IMR-90 (cell line): ENCODE data around the gene NFIX. TPM values are rescaled to one million over a fixed set of nuclear protein-coding genes. Genes with fewer than 3 reads are reported as not detected.

Experiments used
- ATAC-seq: fragments of 200-7000 bp; cut with Tn5 transposase; 2 replicates; pipeline ENCODE4 v1.9.1; 2020; ENCODE audit warnings: low read depth, mild to moderate bottlenecking, moderate library complexity
- BruUV-seq: library from RNA; stranded (reverse); fragments of 400-500 nt; replicated peaks from 2 replicates; lab custom pipeline; 2021; lab: Mats Ljungman, UMichigan
- CTCF ChIA-PET: fragments of 300-600 bp; formaldehyde crosslinking; extraction: SDS; loops from one replicate; lab custom pipeline; 2021; ENCODE audit warnings: antibody characterized with exemption; lab: Yijun Ruan, JAX
- POLR2A ChIA-PET: fragments of 300-600 bp; sonication (Branson Sonifier 250); formaldehyde crosslinking; loops from one replicate; lab custom pipeline; 2022; ENCODE audit warnings: antibody characterized with exemption; ENCODE audit not compliant: unreplicated experiment; lab: Charles Lee
- DNase-seq: peaks from one replicate; pipeline ENCODE4 v3.0.0; 2013
- H2AFZ ChIP-seq: replicated peaks from 2 replicates; pipeline ENCODE3; 2013; ENCODE audit warnings: low read length, mild to moderate bottlenecking; ENCODE audit not compliant: poor library complexity
- H2AK5ac ChIP-seq: 2 replicates; pipeline ENCODE4 v1.6.1; 2013; ENCODE audit warnings: low read depth, low read length, inconsistent platforms
- H2AK9ac ChIP-seq: replicated peaks from 2 replicates; pipeline ENCODE3; 2013; ENCODE audit warnings: mild to moderate bottlenecking, low read depth, low read length, moderate library complexity; ENCODE audit not compliant: poor library complexity
- H2BK120ac ChIP-seq: 2 replicates; pipeline ENCODE4 v1.6.1; 2013; ENCODE audit warnings: low read depth, low read length, inconsistent platforms
- H2BK15ac ChIP-seq: 3 replicates; pipeline ENCODE4 v1.6.1; 2013; ENCODE audit warnings: low read depth, low read length, inconsistent platforms
- H2BK20ac ChIP-seq: 2 replicates; pipeline ENCODE4 v1.6.1; 2013; ENCODE audit warnings: low read depth, mild to moderate bottlenecking, inconsistent platforms, low read length, moderate library complexity
- H2BK5ac ChIP-seq: 2 replicates; pipeline ENCODE4 v1.6.1; 2013; ENCODE audit warnings: mild to moderate bottlenecking, low read depth, low read length, inconsistent platforms; ENCODE audit not compliant: poor library complexity, severe bottlenecking
- H3K14ac ChIP-seq: replicated peaks from 2 replicates; pipeline ENCODE4 v1.6.1; 2013; ENCODE audit warnings: low read depth, low read length, inconsistent platforms
- H3K18ac ChIP-seq: 2 replicates; pipeline ENCODE4 v1.6.1; 2013; ENCODE audit warnings: low read depth, low read length, control low read depth
- H3K23ac ChIP-seq: 2 replicates; pipeline ENCODE4 v1.6.1; 2013; ENCODE audit warnings: low read depth, low read length, inconsistent platforms
- H3K27ac ChIP-seq: 2 replicates; pipeline ENCODE4 v1.5.1; 2013; ENCODE audit warnings: mild to moderate bottlenecking, control low read depth, low read length; ENCODE audit not compliant: insufficient read depth
- H3K27me3 ChIP-seq: 2 replicates; pipeline ENCODE4 v1.6.1; 2013; ENCODE audit warnings: low read length; ENCODE audit not compliant: control insufficient read depth, insufficient read depth
- H3K36me3 ChIP-seq: 2 replicates; pipeline ENCODE4 v1.6.1; 2013; ENCODE audit warnings: low read length, mixed read lengths; ENCODE audit not compliant: control insufficient read depth, insufficient read depth
- H3K4ac ChIP-seq: 2 replicates; pipeline ENCODE4 v1.6.1; 2013; ENCODE audit warnings: low read depth, low read length, inconsistent platforms
- H3K4me1 ChIP-seq: 2 replicates; pipeline ENCODE4 v1.6.1; 2013; ENCODE audit warnings: low read length, mixed read lengths; ENCODE audit not compliant: control insufficient read depth, insufficient read depth
- H3K4me2 ChIP-seq: 2 replicates; pipeline ENCODE4 v1.6.1; 2013; ENCODE audit warnings: low read depth, mild to moderate bottlenecking, control low read depth, low read length, moderate library complexity
- H3K4me3 ChIP-seq: 2 replicates; pipeline ENCODE4 v1.5.1; 2013; ENCODE audit warnings: low read depth, mild to moderate bottlenecking, control low read depth, low read length, moderate library complexity; ENCODE audit not compliant: insufficient read depth
- H3K56ac ChIP-seq: 2 replicates; pipeline ENCODE4 v1.6.1; 2013; ENCODE audit warnings: low read length, inconsistent platforms; ENCODE audit not compliant: insufficient read depth; ENCODE audit errors: extremely low read depth
- H3K79me1 ChIP-seq, 2 experiments: 2 replicates each; pipeline ENCODE4 v1.6.1; 2013; ENCODE audit warnings: low read length in 2 of 2, inconsistent platforms in 1 of 2, low read depth in 1 of 2
- H3K9ac ChIP-seq: 2 replicates; pipeline ENCODE4 v1.6.1; 2013; ENCODE audit warnings: low read depth, low read length, control low read depth
- H3K9me1 ChIP-seq: 2 replicates; pipeline ENCODE4 v1.6.1; 2013; ENCODE audit warnings: low read length, inconsistent platforms; ENCODE audit not compliant: insufficient read depth
- H3K9me3 ChIP-seq: 2 replicates; pipeline ENCODE4 v1.6.1; 2013; ENCODE audit warnings: low read length; ENCODE audit not compliant: control insufficient read depth, insufficient read depth
- H4K20me1 ChIP-seq: 2 replicates; pipeline ENCODE4 v1.6.1; 2013; ENCODE audit warnings: low read length, inconsistent platforms; ENCODE audit not compliant: insufficient read depth
- H4K5ac ChIP-seq: 2 replicates; pipeline ENCODE4 v1.6.1; 2013; ENCODE audit warnings: mild to moderate bottlenecking, low read depth, low read length, control low read depth
- H4K8ac ChIP-seq, 2 experiments: 2 replicates each; pipeline ENCODE4 v1.6.1; 2013; ENCODE audit warnings: low read depth in 2 of 2, low read length in 2 of 2, control low read depth in 1 of 2, inconsistent platforms in 1 of 2
- H4K91ac ChIP-seq: 2 replicates; pipeline ENCODE4 v1.6.1; 2013; ENCODE audit warnings: low read depth, low read length, inconsistent platforms; ENCODE audit not compliant: insufficient read depth
- BHLHE40 ChIP-seq: fragments of 150-350 bp; IDR thresholded peaks from 2 replicates; pipeline ENCODE4 v1.6.1; 2016; ENCODE audit warnings: mild to moderate bottlenecking, low read depth, low read length
- CEBPB ChIP-seq: IDR thresholded peaks from 2 replicates; pipeline ENCODE4 v1.6.1; 2012; ENCODE audit warnings: low read depth, low read length, improper control_type of control experiment
- CTCF ChIP-seq: conservative IDR thresholded peaks from 2 replicates; pipeline ENCODE4 v1.5.1; 2012; ENCODE audit warnings: mild to moderate bottlenecking, low read depth, low read length, improper control_type of control experiment
- FOS ChIP-seq: fragments of 150-350 bp; IDR thresholded peaks from 2 replicates; pipeline ENCODE4 v1.6.1; 2016; ENCODE audit warnings: low read depth, low read length
- MAFK ChIP-seq: IDR thresholded peaks from 2 replicates; pipeline ENCODE4 v1.6.1; 2012; ENCODE audit warnings: low read depth, low read length, improper control_type of control experiment
- MAZ ChIP-seq: IDR thresholded peaks from 2 replicates; pipeline ENCODE4 v1.6.1; 2012; ENCODE audit warnings: low read depth, mild to moderate bottlenecking, low read length, improper control_type of control experiment, moderate library complexity, borderline replicate concordance
- POLR2A ChIP-seq: IDR thresholded peaks from 2 replicates; pipeline ENCODE4 v1.6.1; 2012; ENCODE audit warnings: mild to moderate bottlenecking, low read depth, low read length
- SMC3 ChIP-seq: fragments of 150-350 bp; IDR thresholded peaks from 2 replicates; pipeline ENCODE4 v1.6.1; 2016; ENCODE audit warnings: low read depth, mild to moderate bottlenecking, antibody characterized with exemption, low read length, moderate library complexity
- USF2 ChIP-seq: fragments of 150-350 bp; IDR thresholded peaks from 2 replicates; pipeline ENCODE4 v1.6.1; 2017; ENCODE audit warnings: mild to moderate bottlenecking, antibody characterized with exemption, low read length, low read depth
- WGBS, 2 experiments: methylation state at CpG; one replicate each; pipeline versions ENCODE4 v1.1.5 to v1.1.7; 2013; ENCODE audit warnings: missing lambda C conversion rate in 2 of 2; ENCODE audit not compliant: insufficient read length in 1 of 2; ENCODE audit errors: extremely low coverage in 2 of 2; 5-methylcytosine and 5-hydroxymethylcytosine counted together
- dilution Hi-C: fragments of 300-500 bp; cut with HindIII; formaldehyde crosslinking; loops from one replicate; pipeline ENCODE4 v1.14.3; 2018; ENCODE audit warnings: low sequenced_read_pairs; ENCODE audit not compliant: unreplicated experiment
- in situ Hi-C: fragments of 300-500 bp; cut with MboI; formaldehyde crosslinking; loops from 3 replicates; pipeline ENCODE4 v1.14.3; 2019; ENCODE audit warnings: low sequenced_read_pairs, inconsistent platforms, mixed read lengths
- intact Hi-C: fragments of 100-400 bp; cut with micrococcal nuclease; formaldehyde crosslinking; loops from 2 replicates; pipeline ENCODE4 v1.10.0; 2022
- polyA plus RNA-seq, 3 experiments: library from polyadenylated mRNA; depleted of rRNA; stranded (reverse); fragments of >200 nt; gene quantifications; 2 replicates each; pipeline ENCODE4 v1.2.3, GENCODE V29; 2012; ENCODE audit warnings: low replicate concordance in 1 of 3
- total RNA-seq: library from RNA; depleted of rRNA; stranded (reverse); fragments of >200 nt; gene quantifications from 2 replicates; pipeline ENCODE4 v1.2.3, GENCODE V29; 2012

The NFIX gene
- total and polyA plus RNA-seq, 2 of the 4 experiments (the other 2 are of a cell fraction), result 10.2 to 47.7 TPM

- H4K5ac ChIP-seq, result peak overlapping the region; percentile 15; the same call in 1 of the 2 replicates
- intact Hi-C loops (no loop called here), dilution Hi-C loops (no loop called here), in situ Hi-C loops (no loop called here)
- H3K18ac ChIP-seq, result no peak overlapping the region
- peak overlapping the region; percentile 95 for H3K14ac ChIP-seq
- H3K4me2 ChIP-seq, result peak overlapping the region; percentile 79
- peak overlapping the region; percentile 42 for H2BK5ac ChIP-seq
- BruUV-seq, result no TSS peak
- no peak for ATAC-seq
- peaks cover 23% of the 10 kb centered on the region; the same call in 1 of the 2 replicates for H3K36me3 ChIP-seq
- peak overlapping the region; percentile 8 for H3K4me3 ChIP-seq
- H4K20me1 ChIP-seq, result peaks cover 6% of the 10 kb centered on the region; the same call in 1 of the 2 replicates
- H3K9me1 ChIP-seq, result peaks cover 12% of the 10 kb centered on the region; the same call in 1 of the 2 replicates
- peak overlapping the region; percentile 71 for H4K91ac ChIP-seq
- H3K9me3 ChIP-seq, result no peaks in the 10 kb centered on the region
- H2AFZ ChIP-seq, result no peak overlapping the region
- H3K27me3 ChIP-seq, result no peaks in the 10 kb centered on the region
- POLR2A ChIA-PET, result no interaction called here
- no peak overlapping the region for H2AK5ac ChIP-seq
- peak overlapping the region; percentile 72 for H3K4ac ChIP-seq
- peaks cover 31% of the 10 kb centered on the region for H3K4me1 ChIP-seq
- H3K79me1 ChIP-seq, result peaks cover 52 to 85% of the 10 kb centered on the region in 2 experiments
- H3K56ac ChIP-seq, result no peak overlapping the region; the same call in 1 of the 2 replicates
- peak overlapping the region; percentile 95 for H3K23ac ChIP-seq
- WGBS, 2 experiments, result 80% methylated on average over 1 of the region's 7 CpGs; no CpG with 5 or more reads in 1 of the 2 experiments
- H2AK9ac ChIP-seq, result peak overlapping the region; percentile 35
- no peak overlapping the region for H2BK15ac ChIP-seq
- no peak overlapping the region for H2BK20ac ChIP-seq
- CTCF ChIA-PET, result no interaction called here
- no peak for TF ChIP-seq POLR2A
- TF ChIP-seq SMC3, result no peak
- no peak for TF ChIP-seq MAZ
- TF ChIP-seq CTCF, result no peak
- TF ChIP-seq MAFK, result no peak
- no peak for TF ChIP-seq CEBPB
- no peak for TF ChIP-seq BHLHE40
- no peak for TF ChIP-seq USF2
- TF ChIP-seq FOS, result no peak
- H3K27ac ChIP-seq, result peak overlapping the region; percentile 44
- no peak for DNase-seq
- H2BK120ac ChIP-seq, result peak overlapping the region; percentile 36; the same call in 1 of the 2 replicates
- peak overlapping the region; percentile 55 for H3K9ac ChIP-seq
- H4K8ac ChIP-seq, result peak overlapping the region; percentile 20 to 27; a peak in 2 of 4 replicates
Observed at GRCh38 chr19:13025819-13026456, 30.7 kb downstream of the NFIX start.
